HG03354 (cell line): Measurements from ENCODE around the gene VPS37C.

ENCODE experiments used
- ATAC-seq: cut with Tn5 transposase; IDR thresholded peaks from one replicate; pipeline ENCODE4 v1.9.1; 2021; ENCODE audit warnings: mild to moderate bottlenecking; ENCODE audit not compliant: unreplicated experiment, poor library complexity, severe bottlenecking

The VPS37C gene

GRCh38 chr11:61158691-61159381, 2.4 kb downstream of the VPS37C start:
- ATAC-seq: no peak

- no peak for ATAC-seq
These were observed 3.5 kb downstream of the VPS37C start for GRCh38 chr11:61157743-61158142.

- ATAC-seq: no peak
These were observed 5.5 kb downstream of the VPS37C start for GRCh38 chr11:61155741-61156140.

- ATAC-seq: no peak
These were observed 5.9 kb downstream of the VPS37C start for GRCh38 chr11:61155312-61155711.

- ATAC-seq: no peak
These were observed 6.7 kb downstream of the VPS37C start for GRCh38 chr11:61154528-61154927.

- no peak for ATAC-seq
These were observed 7.6 kb downstream of the VPS37C start for GRCh38 chr11:61153593-61154095.

GRCh38 chr11:61152816-61153592, 8.2 kb downstream of the VPS37C start:
- ATAC-seq: no peak

- ATAC-seq: no peak
These were observed 9.5 kb downstream of the VPS37C start for GRCh38 chr11:61151545-61152252.

- ATAC-seq: no peak
These were observed 10.3 kb downstream of the VPS37C start for GRCh38 chr11:61150706-61151544.

GRCh38 chr11:61149624-61150615, 11.3 kb downstream of the VPS37C start:
- no peak for ATAC-seq

GRCh38 chr11:61147791-61148620, 13.2 kb downstream of the VPS37C start:
- ATAC-seq: no peak

- no peak for ATAC-seq
These were observed 14.0 kb downstream of the VPS37C start for GRCh38 chr11:61147271-61147670.

GRCh38 chr11:61146416-61146815, 14.8 kb downstream of the VPS37C start:
- no peak for ATAC-seq

- ATAC-seq: no peak
These were observed 15.8 kb downstream of the VPS37C start for GRCh38 chr11:61145228-61146005.

GRCh38 chr11:61144511-61145179, 16.6 kb downstream of the VPS37C start:
- no peak for ATAC-seq

- no peak for ATAC-seq
These were observed 18.8 kb downstream of the VPS37C start for GRCh38 chr11:61142424-61142823.
